ENCODE measurements around the gene SDCCAG8.
A peak's percentile ranks its signal among the peaks of the same experiment; 100 is the strongest.

- TF ChIP-seq CTCF (IDR thresholded peaks at IDR 0.05; ENCODE audit: control extremely low read depth in 1 of 3, insufficient read depth in 1 of 3, low read depth in 1 of 3, low read length in 3 of 3) (no peak), POLR2A (IDR thresholded peaks at IDR 0.05; ENCODE audit: control extremely low read depth in 1 of 2, low read depth in 2 of 2, low read length in 2 of 2) (no peak), FOSL1 (IDR thresholded peaks at IDR 0.05; ENCODE audit: insufficient read depth, low read depth, low read length) (no peak), TCF12 (IDR thresholded peaks at IDR 0.05; ENCODE audit: low read depth, low read length) (no peak), CEBPB (IDR thresholded peaks at IDR 0.05; ENCODE audit: low read depth, low read length) (no peak), RBBP5 (IDR thresholded peaks at IDR 0.05; ENCODE audit: borderline replicate concordance, low read depth, low read length) (no peak), HDAC2 (IDR thresholded peaks at IDR 0.05; ENCODE audit: borderline replicate concordance in 1 of 2, low read depth in 2 of 2, low read length in 2 of 2) (no peak), RFX5 (IDR thresholded peaks at IDR 0.05; ENCODE audit: borderline replicate concordance, low read depth, low read length) (no peak), RAD21 (IDR thresholded peaks at IDR 0.05 in 1 of 2, conservative IDR thresholded peaks at IDR 0.05 in 1 of 2; ENCODE audit: low read depth in 2 of 2, low read length in 2 of 2) (no peak), RXRA (IDR thresholded peaks at IDR 0.05; ENCODE audit: insufficient read depth, low read depth, low read length) (no peak), YY1 (IDR thresholded peaks at IDR 0.05; ENCODE audit: low read depth, low read length) (0 out of 2 replicates have a peak, but pooled peaks have one; percentile 41)
These were observed 137.3 kb downstream of the SDCCAG8 start for GRCh38 chr1:243393096-243393495.

Measured in H1 (cell line).